ENCODE results near the gene PSMD1. TPM values are rescaled to one million over a fixed set of nuclear protein-coding genes. Genes with fewer than 3 reads are reported as not detected.

PSMD1 gene
- total and polyA plus RNA-seq, 2 of the 8 experiments (the other 6 are each of a cell fraction or from before 2014, with no cell fraction given), result 179 to 272 TPM

GRCh38 chr2:231183851-231184250, 127.2 kb downstream of the PSMD1 start:
- no peak overlapping the region for H3K14ac ChIP-seq (ENCODE audit: insufficient read length)
- H3K4ac ChIP-seq (replicated peaks; ENCODE audit: insufficient read length, low read depth, low read length), result no peak overlapping the region
- no peak overlapping the region for H3K9ac ChIP-seq (replicated peaks in 1 of 4; ENCODE audit: extremely low read depth in 1 of 4, low read depth in 3 of 4, low read length in 3 of 4)
- WGBS, 2 experiments (ENCODE audit: extremely low coverage in 1 of 2, insufficient coverage in 1 of 2, insufficient read length in 1 of 2, insufficient replicate concordance in 2 of 2, low coverage in 1 of 2, low lambda C conversion rate in 2 of 2, missing lambda C conversion rate in 1 of 2), result 93% methylated on average over 8 of the region's 8 CpGs; no CpG with 5 or more reads in 1 of the 2 experiments
- no peak overlapping the region for H3K4me3 ChIP-seq (ENCODE audit: extremely low read depth in 1 of 4, insufficient read depth in 2 of 4, low read depth in 3 of 4, low read length in 4 of 4)
- H3K36me3 ChIP-seq (ENCODE audit: control insufficient read depth in 2 of 4, insufficient read depth in 4 of 4, low read length in 3 of 4), result no peaks in the 10 kb centered on the region
- no peaks in the 10 kb centered on the region for H3K79me2 ChIP-seq (ENCODE audit: control insufficient read depth in 1 of 2, insufficient read depth in 2 of 2, low read length in 2 of 2)
- H2BK5ac ChIP-seq (ENCODE audit: low read depth, low read length), result 0 out of 2 replicates have a peak overlapping the region, but pooled peaks have one; percentile 35
- H3K79me1 ChIP-seq (ENCODE audit: low read depth, low read length), result no peaks in the 10 kb centered on the region
- H2BK15ac ChIP-seq (ENCODE audit: low read length), result no peak overlapping the region; the same call in 1 of the 2 replicates
- POLR2A ChIA-PET (ENCODE audit: partially characterized antibody), result interaction anchor here (1.2 to 1.8 kb wide), 2 partner anchors 8 to 280 kb away, joined by 3 to 5 read pairs; partner anchors contain the start of gene NCL
- H3K4me1 ChIP-seq (replicated peaks in 1 of 4; ENCODE audit: control insufficient read depth in 3 of 4, insufficient read depth in 4 of 4, low read length in 3 of 4), result peaks cover 3 to 10% (median 6%) of the 10 kb centered on the region in 4 experiments; a peak in 6 of 7 replicates
- DNase-seq (ENCODE audit: low read depth in 1 of 2, low spot score in 2 of 2), result no peak
- no peaks in the 10 kb centered on the region for H4K20me1 ChIP-seq (replicated peaks in 1 of 2; ENCODE audit: control insufficient read depth in 1 of 2, insufficient read depth in 2 of 2, low read length in 2 of 2)
- no peak overlapping the region for H4K91ac ChIP-seq (replicated peaks; ENCODE audit: insufficient read length, low read length)
- H4K5ac ChIP-seq (ENCODE audit: insufficient read length, low read depth, low read length), result no peak overlapping the region
- no peak overlapping the region for H2AK5ac ChIP-seq (ENCODE audit: low read depth, low read length)
- H3K27me3 ChIP-seq (replicated peaks in 1 of 4; ENCODE audit: control insufficient read depth in 3 of 4, extremely low read depth in 1 of 4, insufficient read depth in 3 of 4, low read length in 3 of 4), result no peaks in the 10 kb centered on the region
- FAIRE-seq, result no peak
- no peak overlapping the region for H3K27ac ChIP-seq (ENCODE audit: low read depth, low read length)
- H3K56ac ChIP-seq (replicated peaks; ENCODE audit: insufficient read length, low read depth, low read length), result no peak overlapping the region
- H2BK20ac ChIP-seq (ENCODE audit: low read length), result no peak overlapping the region
- no peak overlapping the region for H3K18ac ChIP-seq (ENCODE audit: extremely low read depth, low read length)
- 0 out of 2 replicates have a peak overlapping the region, but pooled peaks have one; percentile 60 for H2BK12ac ChIP-seq (ENCODE audit: low read depth, low read length)
- no peak overlapping the region for H3K4me2 ChIP-seq (ENCODE audit: insufficient read depth in 1 of 2, low read depth in 2 of 2, low read length in 2 of 2)
- no peak overlapping the region for H2BK120ac ChIP-seq (replicated peaks; ENCODE audit: low read depth, low read length)
- H3K23ac ChIP-seq (ENCODE audit: insufficient read length), result no peak overlapping the region
- no peaks in the 10 kb centered on the region for H3K23me2 ChIP-seq (ENCODE audit: low read depth, low read length)
- H2AFZ ChIP-seq (ENCODE audit: low read length), result peak overlapping the region; percentile 4; the same call in 1 of the 2 replicates
- CTCF ChIA-PET (ENCODE audit: partially characterized antibody), result interaction anchor here (1.4 to 2.8 kb wide), 2 partner anchors 9 to 14 kb away, joined by 4 to 12 read pairs; partner anchors contain the start of gene ARMC9
- no peaks in the 10 kb centered on the region for H3K9me3 ChIP-seq (ENCODE audit: insufficient read depth in 2 of 2, low read depth in 1 of 2, low read length in 1 of 2)
- H4K8ac ChIP-seq (ENCODE audit: extremely low read depth, insufficient read depth, low read length), result no peak overlapping the region
- TF ChIP-seq EGR1 (IDR thresholded peaks at IDR 0.05; ENCODE audit: borderline replicate concordance, low read depth, low read length), result no peak
